ENCODE measurements around the gene GAPDHS. TPM values are rescaled to one million over a fixed set of nuclear protein-coding genes. Genes with fewer than 3 reads are reported as not detected.

GAPDHS gene
- total RNA-seq, 6 experiments from 2014 or later = not detected

DNA sequence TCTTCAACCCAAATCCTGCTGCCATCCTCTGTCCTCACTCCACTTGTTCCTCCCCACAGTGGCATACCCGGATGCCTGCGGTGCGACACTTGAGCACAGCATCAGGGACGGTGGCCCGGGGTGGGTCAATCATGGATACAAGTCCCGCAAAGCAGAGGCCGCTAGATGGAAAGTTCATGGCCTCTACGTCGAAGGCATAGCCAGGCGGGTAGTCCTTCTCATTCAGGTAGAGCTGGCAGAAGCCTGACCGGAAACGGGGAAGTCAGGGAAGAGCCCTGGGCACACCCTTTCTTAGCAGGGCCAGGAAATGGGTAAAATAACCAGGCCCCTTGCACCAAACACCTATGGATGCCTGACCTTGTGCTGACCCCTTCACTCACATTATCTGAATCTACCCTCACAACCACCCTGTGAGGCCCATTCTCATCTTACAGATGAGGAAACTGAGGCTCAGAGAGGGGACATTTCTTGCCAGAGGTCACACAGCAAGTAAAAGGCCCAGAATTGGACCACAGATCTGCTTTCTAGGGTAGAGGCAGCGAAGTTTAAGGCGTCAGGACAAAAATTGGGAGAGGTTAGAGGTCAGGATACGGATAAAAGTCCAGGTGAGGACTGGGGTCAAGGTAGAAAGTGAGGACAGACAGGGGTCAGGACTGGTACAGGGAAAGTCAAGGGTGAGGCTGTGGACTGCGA, 23.7 kb downstream of the GAPDHS start:
- ATAC-seq (no peak), DNase-seq (no peak)
- intact Hi-C loops (cut with DNase I) = no loop called here
- 76% methylated on average over 9 of the region's 16 CpGs for WGBS (ENCODE audit: insufficient coverage, low coverage, low lambda C conversion rate, missing lambda C conversion rate)
- H3K4me1 ChIP-seq = no peaks in the 10 kb centered on the region
- no peak overlapping the region for H3K4me3 ChIP-seq
- no peaks in the 10 kb centered on the region for H3K36me3 ChIP-seq
- H3K9me3 ChIP-seq = no peaks in the 10 kb centered on the region
- no peak overlapping the region for H3K27ac ChIP-seq
- no peaks in the 10 kb centered on the region for H3K27me3 ChIP-seq
- TF ChIP-seq, protein P1, sequence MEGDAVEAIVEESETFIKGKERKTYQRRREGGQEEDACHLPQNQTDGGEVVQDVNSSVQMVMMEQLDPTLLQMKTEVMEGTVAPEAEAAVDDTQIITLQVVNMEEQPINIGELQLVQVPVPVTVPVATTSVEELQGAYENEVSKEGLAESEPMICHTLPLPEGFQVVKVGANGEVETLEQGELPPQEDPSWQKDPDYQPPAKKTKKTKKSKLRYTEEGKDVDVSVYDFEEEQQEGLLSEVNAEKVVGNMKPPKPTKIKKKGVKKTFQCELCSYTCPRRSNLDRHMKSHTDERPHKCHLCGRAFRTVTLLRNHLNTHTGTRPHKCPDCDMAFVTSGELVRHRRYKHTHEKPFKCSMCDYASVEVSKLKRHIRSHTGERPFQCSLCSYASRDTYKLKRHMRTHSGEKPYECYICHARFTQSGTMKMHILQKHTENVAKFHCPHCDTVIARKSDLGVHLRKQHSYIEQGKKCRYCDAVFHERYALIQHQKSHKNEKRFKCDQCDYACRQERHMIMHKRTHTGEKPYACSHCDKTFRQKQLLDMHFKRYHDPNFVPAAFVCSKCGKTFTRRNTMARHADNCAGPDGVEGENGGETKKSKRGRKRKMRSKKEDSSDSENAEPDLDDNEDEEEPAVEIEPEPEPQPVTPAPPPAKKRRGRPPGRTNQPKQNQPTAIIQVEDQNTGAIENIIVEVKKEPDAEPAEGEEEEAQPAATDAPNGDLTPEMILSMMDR (IDR thresholded peaks at IDR 0.05) = no peak
- no peak for TF ChIP-seq POLR2A (IDR thresholded peaks at IDR 0.05)

DNA sequence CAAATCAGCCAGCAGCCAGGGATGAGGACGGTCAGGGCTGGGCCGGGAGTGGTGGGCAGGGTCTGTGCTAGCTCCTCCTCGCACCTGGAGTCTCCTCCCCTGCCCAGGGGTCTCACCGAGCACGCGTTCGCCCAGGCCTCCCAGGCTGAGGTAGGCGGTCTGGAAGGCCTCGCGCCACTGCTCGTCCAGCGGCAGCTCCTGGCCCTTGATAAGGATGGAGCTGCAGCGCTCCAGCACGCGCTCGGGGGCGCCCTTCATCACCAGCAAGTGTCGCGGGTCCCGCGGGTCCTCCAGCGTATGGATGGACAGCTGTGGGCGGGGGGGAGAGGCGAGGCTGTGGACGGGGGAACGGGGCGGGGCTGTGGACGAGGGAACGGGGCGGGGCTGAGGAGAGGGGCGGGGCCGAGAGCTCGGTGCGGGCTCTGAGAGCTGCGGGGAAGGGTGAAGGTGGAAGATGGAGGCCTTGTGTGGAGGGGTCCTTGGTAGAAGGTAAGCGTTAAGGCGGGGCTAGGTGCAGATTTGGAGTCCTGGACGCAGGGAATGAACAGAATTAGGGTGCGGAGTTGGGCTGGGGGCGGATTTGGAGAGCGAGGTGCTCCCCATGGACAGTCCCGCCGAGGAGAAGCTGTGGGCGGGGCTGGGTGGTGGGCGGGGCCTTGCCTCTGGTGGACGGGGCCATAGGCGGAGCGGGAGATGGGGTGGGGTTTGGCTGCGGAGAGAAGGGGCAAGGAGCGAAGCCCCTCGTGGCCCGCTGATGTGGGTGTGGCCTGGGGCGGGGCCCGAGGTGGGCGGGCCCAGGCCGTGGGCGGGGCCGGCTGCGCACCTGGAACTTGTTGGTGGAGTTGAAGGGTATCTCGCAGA, 24.5 kb downstream of the GAPDHS start:
- no peak overlapping the region for H3K27ac ChIP-seq
- no peaks in the 10 kb centered on the region for H3K4me1 ChIP-seq
- ATAC-seq = peak; percentile 39 to 60 (median 52)
- 12% methylated on average over 29 of the region's 60 CpGs for WGBS (ENCODE audit: insufficient coverage, low coverage, low lambda C conversion rate, missing lambda C conversion rate)
- intact Hi-C loops (cut with DNase I) = no loop called here
- TF ChIP-seq, protein P1 (IDR thresholded peaks at IDR 0.05) = no peak
- no peak overlapping the region for H3K4me3 ChIP-seq
- H3K9me3 ChIP-seq = no peaks in the 10 kb centered on the region
- no peaks in the 10 kb centered on the region for H3K36me3 ChIP-seq
- peak in 2 of 3 donors; percentile 44 to 67 for DNase-seq
- H3K27me3 ChIP-seq = no peaks in the 10 kb centered on the region

DNA sequence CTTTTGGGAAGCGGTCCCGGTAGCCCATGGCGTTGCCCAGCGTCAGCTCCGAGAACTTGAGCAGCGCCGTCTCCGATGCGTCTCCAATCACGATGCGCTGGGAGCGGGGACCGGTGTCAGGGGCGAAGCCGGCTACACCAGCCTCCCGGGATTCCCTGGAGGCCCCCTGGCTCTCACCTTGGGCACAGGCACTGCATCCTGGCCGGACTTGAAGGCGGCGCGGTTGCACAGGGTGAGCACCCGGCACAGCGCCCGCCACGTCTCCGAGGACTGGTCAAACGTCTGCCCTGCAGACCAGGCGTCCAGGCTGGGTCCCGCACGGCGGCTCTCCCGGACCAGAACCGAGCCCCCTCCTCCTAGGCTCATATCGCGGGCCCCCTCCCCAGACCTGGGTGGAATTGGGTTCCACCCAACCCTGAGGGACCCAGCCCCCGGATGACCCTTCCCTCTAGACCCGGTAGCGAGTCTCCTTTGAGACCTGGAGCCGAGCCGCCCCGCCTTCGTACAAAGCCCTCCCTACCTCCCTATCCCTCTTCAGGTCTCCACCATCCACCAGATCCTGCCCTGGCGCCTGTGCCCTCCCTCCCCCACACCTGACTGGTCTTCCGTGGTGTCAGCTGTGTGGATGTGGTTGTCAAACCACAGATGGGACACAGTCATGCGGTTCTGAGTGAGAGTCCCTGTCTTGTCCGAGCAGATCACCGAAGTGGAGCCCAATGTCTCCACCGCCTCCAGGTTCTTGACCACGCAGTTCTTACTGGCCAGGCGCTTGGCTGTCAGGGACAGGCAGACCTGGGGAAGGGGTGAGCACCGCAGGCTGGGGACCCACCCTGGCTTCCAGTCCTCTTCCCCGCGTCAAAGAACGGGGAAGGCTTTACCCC, 25.4 kb downstream of the GAPDHS start:
- Histone ChIP-seq H3K9me3 (no peaks in the 10 kb centered on the region), H3K27ac (no peak overlapping the region), H3K4me1 (no peaks in the 10 kb centered on the region), H3K27me3 (no peaks in the 10 kb centered on the region), H3K4me3 (no peak overlapping the region), H3K36me3 (no peaks in the 10 kb centered on the region)
- ATAC-seq (no peak), DNase-seq (peak in 1 of 3 donors; percentile 38)
- WGBS (ENCODE audit: insufficient coverage, low coverage, low lambda C conversion rate, missing lambda C conversion rate) = 42% methylated on average over 21 of the region's 53 CpGs
- TF ChIP-seq, protein P1 (IDR thresholded peaks at IDR 0.05) = no peak
- no peak for TF ChIP-seq POLR2A (IDR thresholded peaks at IDR 0.05)
- intact Hi-C loops (cut with DNase I) = no loop called here

DNA sequence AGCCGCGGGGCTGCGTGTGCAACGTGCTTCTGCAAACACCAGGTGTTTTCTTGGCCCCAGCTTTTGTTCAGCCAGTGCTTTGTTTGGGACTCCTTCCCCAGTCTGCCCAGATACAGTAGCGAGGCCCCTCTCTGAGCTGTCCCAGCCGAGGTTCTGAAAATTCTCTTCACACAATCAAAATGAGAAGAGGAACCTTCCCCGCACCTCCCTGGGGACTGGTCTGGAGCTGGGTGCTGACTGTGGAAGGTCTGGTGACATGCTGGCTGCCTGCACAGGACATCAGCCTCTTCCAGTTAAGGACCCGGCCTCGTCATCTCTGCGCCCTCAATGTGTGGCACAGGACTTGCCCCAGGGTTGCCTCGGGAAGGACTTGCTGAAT, 26.0 kb downstream of the GAPDHS start:
- intact Hi-C loops (cut with DNase I) = no loop called here
- H3K36me3 ChIP-seq = no peaks in the 10 kb centered on the region
- no peaks in the 10 kb centered on the region for H3K4me1 ChIP-seq
- H3K9me3 ChIP-seq = no peaks in the 10 kb centered on the region
- no peaks in the 10 kb centered on the region for H3K27me3 ChIP-seq
- H3K27ac ChIP-seq = no peak overlapping the region
- H3K4me3 ChIP-seq = no peak overlapping the region
- 48% methylated on average over 7 of the region's 11 CpGs for WGBS (ENCODE audit: insufficient coverage, low coverage, low lambda C conversion rate, missing lambda C conversion rate)
- TF ChIP-seq POLR2A (IDR thresholded peaks at IDR 0.05) = no peak
- TF ChIP-seq, protein P1 (IDR thresholded peaks at IDR 0.05) = no peak
- DNase-seq (no peak), ATAC-seq (no peak)

All from right lobe of liver (tissue), 6 donors.